ENCODE results near the gene TMEM40. TPM values are rescaled to one million over a fixed set of nuclear protein-coding genes. Genes with fewer than 3 reads are reported as not detected.
"Not testable (repeated sequence)": the region's sequence is repeated elsewhere in the genome, so short reads cannot be mapped to it uniquely, and the experiment has no call there.

Gene TMEM40
- polyA plus RNA-seq, 6 donors from 2014 or later, result 0.92 to 2.7 (median 2.2) TPM; not detected in 1

DNA sequence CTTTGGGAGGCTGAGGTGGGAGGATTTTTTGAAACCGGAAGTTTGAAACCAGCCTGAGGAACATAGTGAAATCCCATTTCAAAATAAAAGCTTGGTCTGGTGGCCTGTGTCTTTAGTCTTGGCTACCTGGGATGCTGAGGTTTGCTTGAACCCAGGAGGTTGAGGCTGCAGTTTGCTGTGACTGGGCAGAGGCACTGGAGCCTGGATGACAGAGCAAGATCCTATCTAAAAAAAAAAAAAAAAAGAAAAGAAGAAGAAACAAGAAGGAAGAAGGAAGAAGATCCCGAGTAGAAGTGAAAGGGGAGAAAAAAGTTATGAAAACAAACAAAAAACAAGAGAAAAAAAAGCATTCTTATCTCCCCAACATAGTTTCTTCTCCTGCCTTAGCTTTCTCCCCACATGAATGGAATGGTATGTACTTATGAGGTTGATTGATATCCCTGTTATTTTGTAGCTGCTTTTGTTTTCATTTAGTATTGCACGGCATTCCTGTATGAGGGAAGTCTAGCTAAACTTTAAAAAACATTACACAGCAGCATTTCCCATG lies 42.4 kb downstream of the TMEM40 start:
- Mint-ChIP-seq H3K27ac (no peak overlapping the region), H3K4me3 (no peak overlapping the region), H3K9me3 (no peaks in the 10 kb centered on the region), H3K36me3 (no peaks in the 10 kb centered on the region), H3K4me1 (peaks cover 7 to 18% (median 15%) of the 10 kb centered on the region in 3 donors), H3K27me3 (peaks cover 0 to 9% (median 7%) of the 10 kb centered on the region in 3 donors)
- ATAC-seq (ENCODE audit: low read depth in 2 of 2) (no peak), DNase-seq (no peak)

DNA sequence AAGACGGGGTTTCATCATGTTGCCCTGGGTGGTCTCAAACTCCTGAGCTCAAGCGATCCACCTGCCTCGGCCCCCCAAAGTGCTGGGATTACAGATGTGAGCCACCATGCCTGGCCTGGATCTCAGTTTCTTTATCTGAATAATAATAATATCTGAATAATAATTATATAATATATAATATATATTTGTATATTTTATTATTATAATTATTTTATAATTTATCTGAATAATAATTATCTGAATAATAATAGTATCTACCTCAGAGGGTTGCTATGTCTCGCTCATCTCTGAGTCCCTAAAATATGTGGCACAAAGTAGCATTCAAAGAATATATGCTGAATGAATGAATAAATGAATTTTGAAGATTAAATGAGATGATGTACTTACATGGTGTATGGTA lies 44.8 kb downstream of the TMEM40 start:
- no peak overlapping the region for H3K27ac Mint-ChIP-seq
- ATAC-seq (ENCODE audit: low read depth in 2 of 2) (no peak), DNase-seq (no peak)
- H3K4me1 Mint-ChIP-seq, result peaks cover 1 to 5% (median 4%) of the 10 kb centered on the region in 3 donors
- H3K4me3 Mint-ChIP-seq, result no peak overlapping the region
- H3K36me3 Mint-ChIP-seq, result no peaks in the 10 kb centered on the region
- no peaks in the 10 kb centered on the region for H3K9me3 Mint-ChIP-seq
- peaks cover 0 to 7% (median 7%) of the 10 kb centered on the region in 3 donors for H3K27me3 Mint-ChIP-seq

DNA sequence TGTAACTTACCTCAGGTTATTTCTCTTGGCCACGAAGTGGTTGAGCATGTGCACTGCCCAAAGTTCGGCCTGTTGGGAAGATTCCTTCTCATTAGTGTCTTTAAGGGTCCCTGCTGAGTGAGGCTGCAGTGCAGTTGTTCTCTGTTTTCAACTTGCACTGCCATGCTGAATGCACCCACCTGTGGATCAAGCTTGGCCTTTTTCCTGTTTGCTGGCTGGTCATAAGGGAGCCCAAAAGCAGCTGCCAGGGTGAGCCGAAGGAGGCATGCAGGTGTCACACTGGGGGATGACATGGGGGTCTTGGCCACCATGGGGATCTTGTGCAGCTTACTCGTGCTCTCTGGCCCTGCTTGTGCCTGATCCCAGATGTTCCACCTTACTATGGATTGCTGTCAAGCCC lies 49.0 kb downstream of the TMEM40 start:
- Mint-ChIP-seq H3K27ac (peak overlapping the region in 1 of 6 donors; percentile 2), H3K9me3 (no peaks in the 10 kb centered on the region), H3K36me3 (no peaks in the 10 kb centered on the region), H3K4me1 (peaks cover 0 to 4% (median 3%) of the 10 kb centered on the region in 3 donors), H3K27me3 (peaks cover 7 to 17% (median 15%) of the 10 kb centered on the region in 3 donors), H3K4me3 (no peak overlapping the region)
- DNase-seq (no peak), ATAC-seq (ENCODE audit: low read depth in 2 of 2) (no peak)

DNA sequence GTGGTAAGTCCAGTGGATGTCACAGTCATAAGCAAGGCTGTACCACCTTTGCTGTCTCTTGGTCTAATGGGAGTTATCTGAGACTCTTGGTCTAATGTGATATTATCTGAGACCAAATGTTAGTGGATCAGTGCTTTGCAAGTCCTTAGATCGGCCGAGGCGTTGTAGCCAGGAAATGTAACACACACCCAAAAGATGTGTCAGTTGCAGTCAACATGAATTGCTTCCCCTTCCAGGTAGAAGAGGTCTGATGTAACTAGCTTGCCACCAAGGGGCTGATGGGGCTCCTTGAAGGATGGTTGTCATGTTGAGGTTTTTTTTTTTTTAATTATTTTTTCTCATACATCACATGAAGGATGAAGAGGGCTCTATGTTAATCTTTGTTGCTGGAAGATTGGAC lies 49.7 kb downstream of the TMEM40 start:
- H3K27me3 Mint-ChIP-seq, result peaks cover 7 to 18% (median 16%) of the 10 kb centered on the region in 3 donors
- no peaks in the 10 kb centered on the region for H3K9me3 Mint-ChIP-seq
- DNase-seq (no peak), ATAC-seq (ENCODE audit: low read depth in 2 of 2) (no peak)
- no peaks in the 10 kb centered on the region for H3K36me3 Mint-ChIP-seq
- peaks cover 0 to 4% (median 3%) of the 10 kb centered on the region in 3 donors for H3K4me1 Mint-ChIP-seq
- H3K4me3 Mint-ChIP-seq, result no peak overlapping the region
- H3K27ac Mint-ChIP-seq, result no peak overlapping the region

DNA sequence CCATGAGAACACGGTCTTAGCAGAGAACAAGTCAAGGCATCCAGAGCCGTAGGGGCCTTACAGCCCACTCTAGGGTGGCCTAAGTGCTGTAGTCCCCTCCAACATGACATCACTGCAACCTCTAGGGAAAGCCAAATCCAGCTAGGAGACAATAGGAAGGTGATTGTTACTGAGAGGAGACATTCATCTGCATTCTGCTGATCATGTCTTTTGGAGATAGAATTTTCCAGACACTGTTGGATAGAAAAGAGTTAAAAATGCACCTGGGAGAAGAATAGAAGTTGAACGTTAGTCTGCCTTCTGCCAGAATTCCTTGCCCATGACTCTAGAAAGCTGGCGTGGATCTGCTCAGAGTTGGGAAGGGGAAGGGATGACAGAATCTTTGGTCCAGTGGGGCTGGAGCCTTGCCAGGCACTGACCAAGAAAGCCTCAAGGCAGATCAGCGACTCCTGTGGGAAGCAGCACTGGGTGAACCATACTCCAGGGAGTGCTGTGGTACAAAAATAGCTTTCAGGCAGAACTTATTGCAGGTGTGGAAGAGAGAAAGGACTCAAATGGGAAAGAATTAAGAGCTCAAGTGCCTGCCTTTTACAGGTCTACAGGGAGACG lies 50.4 kb downstream of the TMEM40 start:
- no peak overlapping the region for H3K4me3 Mint-ChIP-seq
- ATAC-seq (ENCODE audit: low read depth in 2 of 2) (no peak), DNase-seq (no peak)
- no peaks in the 10 kb centered on the region for H3K36me3 Mint-ChIP-seq
- peak overlapping the region in 2 of 6 donors; percentile 37 to 56 for H3K27ac Mint-ChIP-seq
- no peaks in the 10 kb centered on the region for H3K9me3 Mint-ChIP-seq
- peaks cover 7 to 18% (median 16%) of the 10 kb centered on the region in 3 donors for H3K27me3 Mint-ChIP-seq
- H3K4me1 Mint-ChIP-seq, result peaks cover 0 to 4% (median 3%) of the 10 kb centered on the region in 3 donors

DNA sequence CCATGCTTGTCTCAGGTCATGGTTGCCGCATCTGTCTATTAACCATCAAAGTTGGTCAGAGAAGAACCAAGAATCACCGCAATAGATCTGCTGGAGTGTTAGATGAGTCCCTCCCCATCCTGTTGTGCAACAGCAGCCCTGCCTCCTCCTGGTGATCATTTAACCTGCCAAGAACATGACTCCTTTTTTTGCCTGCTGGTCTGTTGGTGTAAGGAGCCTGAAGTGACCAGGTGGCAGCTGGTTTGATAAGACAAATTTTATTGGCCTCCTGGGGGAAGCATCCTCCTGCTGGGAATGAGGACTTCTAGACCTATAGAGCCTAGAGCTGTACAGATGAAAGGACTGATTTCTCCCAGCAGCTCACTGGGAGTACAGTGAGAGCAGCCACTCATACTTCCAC lies 51.6 kb downstream of the TMEM40 start:
- peak overlapping the region in 1 of 6 donors; percentile 14 for H3K27ac Mint-ChIP-seq
- H3K9me3 Mint-ChIP-seq, result no peaks in the 10 kb centered on the region
- no peaks in the 10 kb centered on the region for H3K36me3 Mint-ChIP-seq
- H3K4me3 Mint-ChIP-seq, result no peak overlapping the region
- peaks cover 0 to 4% (median 3%) of the 10 kb centered on the region in 3 donors for H3K4me1 Mint-ChIP-seq
- DNase-seq (no peak), ATAC-seq (ENCODE audit: low read depth in 2 of 2) (no peak)
- peaks cover 2 to 18% (median 16%) of the 10 kb centered on the region in 3 donors for H3K27me3 Mint-ChIP-seq

DNA sequence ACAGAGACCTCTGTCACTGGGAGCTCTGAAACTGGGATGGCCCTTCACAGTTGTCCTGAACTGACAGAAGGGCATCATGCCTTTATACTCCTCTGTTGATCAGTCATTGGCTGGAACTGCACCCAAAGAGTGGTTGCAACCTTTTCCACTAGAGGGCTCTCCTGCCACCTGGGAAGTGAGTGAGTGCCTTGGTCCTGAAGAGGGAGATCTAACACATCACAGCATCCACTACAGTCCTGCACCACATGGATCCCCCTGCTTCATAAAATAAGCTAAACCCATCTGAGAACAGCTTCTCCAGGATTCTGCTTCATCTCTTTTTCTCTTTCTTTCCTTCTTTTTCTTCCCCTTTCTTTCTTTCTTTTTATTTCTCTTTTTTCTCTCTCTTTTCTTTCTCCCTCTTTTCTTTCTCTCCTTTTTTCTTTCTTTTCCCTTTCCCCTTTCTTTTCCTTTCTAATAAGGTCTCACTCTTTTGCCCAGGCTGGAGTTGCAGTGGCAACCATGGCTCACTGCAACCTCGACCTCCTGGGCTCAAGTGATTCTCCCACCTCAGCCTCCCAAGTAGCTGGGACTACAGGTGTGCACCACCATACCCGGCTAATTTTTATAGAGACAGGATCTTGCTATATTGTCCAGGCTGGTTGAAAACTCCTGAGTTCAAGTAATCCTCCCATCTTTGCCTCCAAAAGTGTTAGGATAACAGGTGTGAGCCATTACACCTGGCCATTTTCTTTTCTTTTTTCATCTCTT lies 52.4 kb downstream of the TMEM40 start:
- peaks cover 0 to 18% (median 16%) of the 10 kb centered on the region in 3 donors for H3K27me3 Mint-ChIP-seq
- peak overlapping the region in 1 of 6 donors; percentile 80 for H3K27ac Mint-ChIP-seq
- ATAC-seq (ENCODE audit: low read depth in 2 of 2), result peak; percentile 98
- no peak overlapping the region for H3K4me3 Mint-ChIP-seq
- H3K36me3 Mint-ChIP-seq, result no peaks in the 10 kb centered on the region
- no peaks in the 10 kb centered on the region for H3K9me3 Mint-ChIP-seq
- peak; percentile 52 for DNase-seq
- peaks cover 0 to 4% (median 3%) of the 10 kb centered on the region in 3 donors for H3K4me1 Mint-ChIP-seq

DNA sequence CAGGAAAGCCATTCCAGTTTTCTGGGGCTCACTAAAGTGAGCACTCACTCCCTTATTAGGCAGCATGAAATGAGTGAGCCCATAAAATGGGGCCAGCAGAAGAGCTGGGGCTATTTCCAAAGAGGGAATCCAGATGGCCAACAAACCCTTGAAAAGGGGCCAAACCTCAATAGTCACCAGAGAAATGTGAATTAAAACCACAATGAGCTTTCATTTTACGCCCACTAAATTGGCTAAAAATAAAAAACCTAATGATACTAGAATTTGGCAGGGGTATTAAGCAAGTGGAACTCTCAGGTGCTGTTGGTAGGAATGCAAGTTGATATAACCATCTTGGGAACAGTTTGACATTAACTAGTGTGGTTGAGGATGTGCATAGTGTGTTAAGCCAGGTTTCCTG lies 53.1 kb downstream of the TMEM40 start:
- ATAC-seq (ENCODE audit: low read depth in 2 of 2) (no peak), DNase-seq (no peak)
- Mint-ChIP-seq H3K27ac (no peak overlapping the region), H3K9me3 (no peaks in the 10 kb centered on the region), H3K27me3 (peaks cover 0 to 21% (median 16%) of the 10 kb centered on the region in 3 donors), H3K36me3 (no peaks in the 10 kb centered on the region), H3K4me3 (no peak overlapping the region), H3K4me1 (peaks cover 0 to 4% (median 3%) of the 10 kb centered on the region in 3 donors)

DNA sequence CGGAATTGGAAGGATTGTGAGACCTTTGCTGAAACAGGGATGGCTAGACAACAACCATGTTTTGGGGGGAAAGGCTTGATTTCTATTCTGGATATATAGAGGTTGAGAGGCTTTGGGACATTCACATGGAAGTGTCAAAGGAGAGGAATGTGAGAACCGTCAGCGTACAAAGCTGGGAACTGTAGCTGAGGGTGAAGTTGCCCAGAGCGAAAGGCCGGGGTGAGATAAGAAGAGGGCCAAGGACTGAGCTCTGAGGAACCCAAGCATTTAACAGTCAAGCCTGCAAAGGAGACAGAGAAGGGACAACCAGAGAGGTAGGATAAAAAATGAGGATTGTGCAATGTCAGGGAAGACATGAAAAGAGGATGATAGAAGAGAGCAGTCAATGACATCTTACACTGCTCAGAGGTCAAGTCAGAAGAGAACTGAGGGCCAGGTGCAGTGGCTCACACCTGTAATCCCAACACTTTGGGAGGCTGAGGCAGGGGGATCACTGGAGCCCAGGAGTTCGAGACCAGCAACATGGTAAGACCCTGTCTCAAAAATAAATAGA lies 53.6 kb downstream of the TMEM40 start:
- ATAC-seq (ENCODE audit: low read depth in 2 of 2) (no peak), DNase-seq (no peak)
- Mint-ChIP-seq H3K9me3 (no peaks in the 10 kb centered on the region), H3K27me3 (peaks cover 0 to 26% (median 13%) of the 10 kb centered on the region in 3 donors), H3K36me3 (no peaks in the 10 kb centered on the region), H3K4me1 (peaks cover 0 to 4% (median 3%) of the 10 kb centered on the region in 3 donors), H3K27ac (no peak overlapping the region), H3K4me3 (no peak overlapping the region)

DNA sequence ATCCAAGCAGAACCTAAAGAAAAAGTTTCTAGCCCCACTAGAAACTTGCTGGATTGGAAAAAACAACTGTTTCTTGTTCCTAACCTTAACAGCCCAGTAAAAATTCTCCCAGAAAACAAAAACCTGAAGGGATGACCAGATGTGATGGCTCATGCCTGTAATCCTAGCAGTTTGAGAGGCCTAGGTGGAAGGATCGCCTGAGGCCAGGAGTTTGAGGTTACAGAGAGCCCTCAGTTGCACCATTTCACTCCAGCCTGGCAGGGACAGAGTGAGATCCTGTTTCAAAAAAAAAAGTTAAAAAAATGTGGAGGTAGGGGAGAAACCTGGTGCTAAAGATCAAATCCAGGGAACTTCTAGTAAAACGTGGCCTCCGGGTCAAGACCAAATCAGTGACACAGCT lies 56.6 kb downstream of the TMEM40 start:
- Mint-ChIP-seq H3K27me3 (peaks cover 8 to 22% (median 12%) of the 10 kb centered on the region in 3 donors), H3K9me3 (no peaks in the 10 kb centered on the region), H3K4me1 (no peaks in the 10 kb centered on the region), H3K36me3 (no peaks in the 10 kb centered on the region), H3K4me3 (no peak overlapping the region), H3K27ac (peak overlapping the region in 1 of 6 donors; percentile 33)
- ATAC-seq (ENCODE audit: low read depth in 2 of 2), result no peak
- no peak for DNase-seq

DNA sequence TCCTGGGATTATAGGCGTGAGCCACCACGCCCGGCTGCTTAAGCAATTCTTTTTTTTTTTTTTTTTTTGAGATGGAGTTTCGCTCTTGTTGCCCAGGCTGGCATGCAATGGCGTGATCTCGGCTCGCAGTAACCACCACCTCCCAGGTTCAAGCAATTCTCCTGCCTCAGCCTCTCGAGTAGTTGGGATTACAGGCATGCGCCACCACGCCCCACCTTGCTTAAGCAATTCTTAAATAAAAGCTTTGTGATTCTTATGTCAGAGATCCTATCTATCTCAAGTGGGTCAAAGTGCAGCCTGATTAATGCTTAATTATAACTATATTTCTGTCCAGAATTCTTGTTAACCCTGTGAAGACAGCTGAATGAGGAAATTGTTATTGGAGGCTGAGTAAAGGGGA lies 57.5 kb downstream of the TMEM40 start:
- H3K27me3 Mint-ChIP-seq, result peaks cover 8 to 22% (median 10%) of the 10 kb centered on the region in 3 donors
- ATAC-seq (ENCODE audit: low read depth in 2 of 2); H3K4me3 Mint-ChIP-seq; H3K36me3 Mint-ChIP-seq; H3K27ac Mint-ChIP-seq; H3K4me1 Mint-ChIP-seq; H3K9me3 Mint-ChIP-seq; DNase-seq: not testable (repeated sequence)

DNA sequence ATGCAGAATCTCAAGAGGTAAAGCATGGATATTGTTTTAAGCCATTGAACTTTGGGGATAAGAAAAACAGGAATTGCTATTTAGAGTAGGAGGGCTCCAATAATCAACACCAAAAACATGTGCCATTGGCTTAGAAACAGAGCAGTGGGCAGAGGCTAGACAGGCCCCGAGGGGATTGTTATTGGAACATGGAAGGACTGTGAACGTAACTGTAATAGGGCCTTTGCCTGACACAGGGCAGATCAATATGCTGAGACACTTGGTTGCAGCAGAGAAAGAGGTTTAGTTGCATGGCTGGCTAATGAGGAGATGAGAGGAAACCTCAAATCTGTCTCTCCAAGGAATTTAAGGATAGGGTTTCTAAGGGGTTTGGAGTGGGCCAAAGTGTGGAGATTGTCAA lies 58.3 kb downstream of the TMEM40 start:
- no peak overlapping the region for H3K4me3 Mint-ChIP-seq
- H3K27me3 Mint-ChIP-seq, result peaks cover 5 to 21% (median 8%) of the 10 kb centered on the region in 3 donors
- ATAC-seq (ENCODE audit: low read depth in 2 of 2) (no peak), DNase-seq (no peak)
- no peaks in the 10 kb centered on the region for H3K9me3 Mint-ChIP-seq
- H3K36me3 Mint-ChIP-seq, result no peaks in the 10 kb centered on the region
- no peak overlapping the region for H3K27ac Mint-ChIP-seq
- H3K4me1 Mint-ChIP-seq, result no peaks in the 10 kb centered on the region

DNA sequence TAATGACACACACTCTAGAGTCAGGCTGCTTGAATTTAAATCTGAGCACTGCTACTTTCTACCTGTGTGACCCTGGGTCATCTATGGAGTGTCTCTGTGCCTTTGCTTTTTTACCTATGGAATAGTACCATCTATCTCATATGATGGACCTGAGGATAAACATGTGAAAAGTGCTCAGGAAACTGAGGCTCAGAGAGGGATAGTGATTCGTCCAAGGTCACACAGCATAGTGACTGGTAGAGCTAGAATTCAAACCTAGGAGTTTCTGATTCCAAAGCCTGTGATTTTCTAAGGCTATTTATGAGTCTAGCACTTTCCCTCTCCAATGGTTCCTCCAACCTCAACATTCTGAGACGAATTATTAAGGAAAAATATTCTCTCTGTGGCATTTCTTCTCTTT lies 63.1 kb downstream of the TMEM40 start:
- DNase-seq (no peak), ATAC-seq (ENCODE audit: low read depth in 2 of 2) (no peak)
- no peaks in the 10 kb centered on the region for H3K36me3 Mint-ChIP-seq
- H3K4me1 Mint-ChIP-seq, result no peaks in the 10 kb centered on the region
- no peaks in the 10 kb centered on the region for H3K9me3 Mint-ChIP-seq
- H3K4me3 Mint-ChIP-seq, result no peak overlapping the region
- H3K27ac Mint-ChIP-seq, result no peak overlapping the region
- H3K27me3 Mint-ChIP-seq, result peaks cover 4 to 9% (median 8%) of the 10 kb centered on the region in 3 donors
